Adrenal gland (tissue), 5 donors: ENCODE data around the gene ZNF555.

ENCODE experiments used
- CTCF ChIP-seq, 6 experiments: fragments of 450-650 bp in 4 of 6; fragments of 200-600 bp in 2 of 6; sonication (generic) in 1 of 6; IDR thresholded peaks; 1 replicate in 5 of 6; 2 replicates in 1 of 6; pipeline versions ENCODE4 v1.5.1 to v1.8.0; 2016 to 2021; ENCODE audit warnings: antibody characterized with exemption in 6 of 6, mild to moderate bottlenecking in 2 of 6, moderate library complexity in 1 of 6
- POLR2A ChIP-seq, 2 donors: fragments of 450-650 bp; IDR thresholded peaks; one replicate each; pipeline ENCODE4 v1.6.1; 2017; ENCODE audit warnings: antibody characterized with exemption in 2 of 2, mild to moderate bottlenecking in 2 of 2, moderate library complexity in 1 of 2
- donor health status: DM: no; HTN: no; CAD: no.

GRCh38 chr19:2802826-2803225 lies 38.4 kb upstream of the ZNF555 start:
- TF ChIP-seq CTCF (IDR thresholded peaks at IDR 0.05), result no peak
- no peak for TF ChIP-seq POLR2A (IDR thresholded peaks at IDR 0.05)
